Colon (tissue), 2 donors: ENCODE data around the gene SPINT2.
"Not testable (repeated sequence)": the region's sequence is repeated elsewhere in the genome, so short reads cannot be mapped to it uniquely, and the experiment has no call there.

Experiments
- FAIRE-seq: peaks from 2 replicates; lab custom pipeline; 2012; peaks lifted over from hg19 to GRCh38; lab: Jason Lieb, UNC
- donor health status: control.
- donor health status: control.

SPINT2 gene

DNA sequence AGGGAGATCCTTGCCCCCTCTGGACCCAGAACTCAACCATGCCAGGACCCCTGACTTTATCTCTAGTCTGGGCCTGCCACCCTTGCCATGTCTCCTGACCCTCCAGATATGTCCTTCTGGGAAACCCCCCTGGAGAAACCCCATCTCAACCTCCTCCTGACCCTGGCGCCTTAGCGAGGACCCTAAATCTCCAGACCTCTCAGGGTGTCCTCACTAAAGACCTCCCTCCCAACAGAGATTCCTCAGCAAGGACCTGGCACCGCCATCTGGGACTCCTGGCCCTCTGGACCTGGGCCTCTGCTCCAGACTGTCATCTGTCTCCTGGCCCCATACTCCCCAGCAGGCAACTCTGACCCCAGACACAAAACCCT is 56.6 kb downstream of the SPINT2 start:
- no peak for FAIRE-seq

- FAIRE-seq, result no peak
Measured at GRCh38 chr19:38321646-38322196, 57.3 kb downstream of the SPINT2 start.

DNA sequence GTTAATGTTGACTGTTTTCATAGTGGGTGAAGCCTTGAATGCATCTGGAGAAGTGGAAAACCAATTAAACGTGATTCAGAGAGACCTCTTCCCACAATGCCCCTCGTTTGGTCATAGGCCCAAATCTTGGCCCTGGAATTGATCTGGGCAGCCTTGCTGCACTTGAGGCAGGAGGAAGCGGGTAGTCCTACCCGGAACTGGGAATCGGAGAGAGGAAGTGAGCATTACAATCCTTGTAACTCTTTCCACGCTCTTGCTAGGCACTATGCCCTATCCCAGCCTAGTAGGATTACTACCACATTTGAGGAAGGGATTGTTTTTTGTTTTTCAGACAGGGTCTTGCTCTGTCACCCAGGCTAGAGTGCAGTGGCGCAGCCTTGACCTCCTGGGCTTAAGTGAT is 58.9 kb downstream of the SPINT2 start:
- FAIRE-seq, result no peak

DNA sequence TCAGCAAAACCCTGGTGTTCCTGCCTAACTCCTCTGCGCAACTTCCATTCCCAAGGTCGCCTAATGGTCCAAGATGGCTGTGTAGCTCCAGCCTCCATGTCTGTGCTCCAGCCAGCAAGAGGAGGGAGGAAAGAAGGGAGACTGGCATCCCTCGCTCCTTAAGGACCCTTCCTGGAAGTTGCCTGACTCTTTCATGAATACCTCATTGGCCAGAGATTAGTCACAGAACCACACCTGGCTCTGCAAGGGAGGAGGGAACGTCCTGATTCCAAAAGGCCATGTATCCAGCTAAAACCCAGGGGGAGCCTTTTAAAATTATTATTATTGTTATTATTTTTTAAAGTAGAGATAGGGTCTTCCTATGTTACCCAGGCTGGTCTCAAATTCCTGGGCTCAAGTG is 60.1 kb downstream of the SPINT2 start:
- no peak for FAIRE-seq

- FAIRE-seq, result no peak
Measured at GRCh38 chr19:38326591-38326990, 62.2 kb downstream of the SPINT2 start.

DNA sequence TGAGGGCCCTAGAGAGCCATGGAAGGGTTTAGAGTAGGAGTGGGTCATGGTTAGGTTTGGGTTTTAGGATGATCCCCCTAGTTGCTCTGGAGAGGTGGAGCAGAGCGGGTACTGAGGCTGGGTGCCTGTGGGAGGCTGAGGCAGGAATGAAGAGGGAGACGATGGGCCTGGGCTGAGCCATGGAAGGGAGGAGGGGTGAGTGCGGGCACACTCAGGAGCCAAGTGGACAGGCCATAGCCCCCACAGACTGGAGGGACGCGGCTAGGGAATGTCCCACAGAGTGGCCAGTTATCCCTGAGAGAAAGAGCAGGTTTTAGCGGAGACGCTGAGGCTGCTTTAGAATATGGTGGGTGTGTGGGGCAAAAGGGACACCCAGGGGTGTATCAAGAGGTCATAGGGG is 65.3 kb downstream of the SPINT2 start:
- no peak for FAIRE-seq

- no peak for FAIRE-seq
Measured at GRCh38 chr19:38331728-38332127, 67.4 kb downstream of the SPINT2 start.

DNA sequence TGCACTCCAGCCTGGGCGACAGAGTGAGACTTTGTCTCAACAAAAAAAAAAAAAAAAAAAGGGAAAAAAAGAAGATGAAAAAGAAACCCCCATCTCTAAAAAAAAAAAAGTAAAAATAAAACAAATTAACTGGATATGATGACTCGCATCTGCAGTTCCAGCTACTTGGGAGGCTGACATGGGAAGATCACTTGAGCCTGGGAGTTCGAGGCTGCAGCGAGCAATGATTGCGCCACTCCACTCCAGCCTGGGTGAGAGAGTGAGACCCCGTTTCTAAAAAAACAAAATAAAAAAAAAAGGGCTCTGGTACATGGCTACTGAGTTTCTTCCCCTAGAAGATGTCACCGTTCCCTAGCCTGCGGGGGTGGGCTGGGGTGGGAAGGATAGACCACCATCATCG is 68.9 kb downstream of the SPINT2 start:
- FAIRE-seq, result no peak

- FAIRE-seq, result peak; percentile 38
Measured at GRCh38 chr19:38335949-38336637, 71.7 kb downstream of the SPINT2 start.

GRCh38 chr19:38336638-38337359 is 72.4 kb downstream of the SPINT2 start:
- FAIRE-seq, result peak; percentile 55

GRCh38 chr19:38337360-38337653 is 72.9 kb downstream of the SPINT2 start:
- no peak for FAIRE-seq

- not testable (repeated sequence) for FAIRE-seq
Measured at GRCh38 chr19:38339011-38339410, 74.6 kb downstream of the SPINT2 start.

DNA sequence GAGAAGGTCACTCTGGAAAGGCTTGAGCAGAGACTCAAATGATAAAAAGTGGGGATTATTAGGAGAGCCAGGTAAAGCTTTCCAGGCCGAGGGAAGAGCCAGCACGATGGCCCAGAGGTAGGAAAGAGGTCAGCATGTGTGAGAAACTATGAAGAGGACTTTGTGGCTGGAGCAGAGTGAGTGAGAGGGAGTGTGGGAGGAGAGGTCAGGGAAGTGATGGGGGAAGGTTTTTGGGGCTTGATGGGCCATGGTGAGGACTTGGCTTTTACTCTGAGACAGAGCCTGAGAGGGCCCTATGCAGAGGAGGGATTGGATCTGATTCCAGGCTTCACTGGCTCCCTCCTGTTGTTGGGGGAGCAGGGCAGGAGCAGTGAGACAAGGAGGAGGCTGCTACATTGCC is 76.6 kb downstream of the SPINT2 start:
- FAIRE-seq, result no peak
